ENCODE results near the gene MGAT5B.

Gene MGAT5B

GRCh38 chr17:76852843-76853242 lies 15.4 kb upstream of the MGAT5B start:
- Histone ChIP-seq H2AFZ (ENCODE audit: low read length) (no peak overlapping the region), H3F3A (ENCODE audit: insufficient read depth, low read length) (no peaks in the 10 kb centered on the region), H3K9ac (ENCODE audit: low read length) (no peak overlapping the region), H3K27ac (ENCODE audit: low read length) (no peak overlapping the region), H3K4me2 (ENCODE audit: low read depth, low read length) (no peak overlapping the region), H3K4me3 (ENCODE audit: low read length) (no peak overlapping the region), H3K9me3 (replicated peaks; ENCODE audit: insufficient read depth, low read length) (no peaks in the 10 kb centered on the region), H3K27me3 (replicated peaks; ENCODE audit: insufficient read depth, low read length) (peaks cover 4% of the 10 kb centered on the region; the same call in 1 of the 2 replicates), H3K9me2 (replicated peaks; ENCODE audit: insufficient read depth, low read length) (no peaks in the 10 kb centered on the region), H3K4me1 (ENCODE audit: low read length) (no peaks in the 10 kb centered on the region), H4K20me1 (ENCODE audit: insufficient read depth, low read length) (no peaks in the 10 kb centered on the region), H3K79me2 (ENCODE audit: low read length) (no peaks in the 10 kb centered on the region), H3K36me3 (replicated peaks; ENCODE audit: insufficient read depth, low read length) (no peaks in the 10 kb centered on the region)
- no peak for DNase-seq
- TF ChIP-seq EZH2phosphoT487 (IDR thresholded peaks at IDR 0.05; ENCODE audit: low read length) (no peak), EZH2 (optimal IDR thresholded peaks at IDR 0.05; ENCODE audit: low read depth, low read length) (no peak), CTCF (IDR thresholded peaks at IDR 0.05; ENCODE audit: low read length) (no peak)

DNA sequence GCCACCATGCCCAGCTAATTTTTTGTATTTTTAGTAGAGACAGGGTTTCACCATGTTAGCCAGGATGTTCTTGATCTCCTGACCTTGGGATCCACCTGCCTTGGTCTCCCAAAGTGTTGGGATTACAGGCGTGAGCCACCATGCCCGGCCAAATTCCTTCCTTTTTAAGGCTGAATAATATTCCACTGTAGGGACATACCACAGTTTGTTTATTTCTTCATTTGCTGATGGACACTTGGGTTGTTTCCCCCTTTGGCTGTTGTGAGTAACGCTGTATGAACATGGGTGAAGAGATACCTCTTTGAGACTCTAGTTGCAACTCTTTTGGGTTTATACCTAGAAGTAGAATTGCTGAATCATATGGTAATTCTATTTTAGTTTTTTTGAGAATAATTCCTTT lies 13.1 kb upstream of the MGAT5B start:
- Histone ChIP-seq H3K9me2 (replicated peaks; ENCODE audit: insufficient read depth, low read length) (no peaks in the 10 kb centered on the region), H3F3A (ENCODE audit: insufficient read depth, low read length) (no peaks in the 10 kb centered on the region), H4K20me1 (ENCODE audit: insufficient read depth, low read length) (no peaks in the 10 kb centered on the region), H3K4me3 (ENCODE audit: low read length) (no peak overlapping the region), H3K9ac (ENCODE audit: low read length) (no peak overlapping the region), H3K27me3 (replicated peaks; ENCODE audit: insufficient read depth, low read length) (peaks cover 13% of the 10 kb centered on the region), H3K9me3 (replicated peaks; ENCODE audit: insufficient read depth, low read length) (no peaks in the 10 kb centered on the region), H3K36me3 (replicated peaks; ENCODE audit: insufficient read depth, low read length) (no peaks in the 10 kb centered on the region), H3K4me2 (ENCODE audit: low read depth, low read length) (no peak overlapping the region), H2AFZ (ENCODE audit: low read length) (no peak overlapping the region), H3K4me1 (ENCODE audit: low read length) (no peaks in the 10 kb centered on the region), H3K27ac (ENCODE audit: low read length) (no peak overlapping the region), H3K79me2 (ENCODE audit: low read length) (no peaks in the 10 kb centered on the region)
- TF ChIP-seq EZH2phosphoT487 (IDR thresholded peaks at IDR 0.05; ENCODE audit: low read length): no peak
- TF ChIP-seq EZH2 (optimal IDR thresholded peaks at IDR 0.05; ENCODE audit: low read depth, low read length): no peak
- no peak for TF ChIP-seq CTCF (IDR thresholded peaks at IDR 0.05; ENCODE audit: low read length)
- no peak for DNase-seq

- Histone ChIP-seq H3K4me2 (ENCODE audit: low read depth, low read length) (no peak overlapping the region), H3K27ac (ENCODE audit: low read length) (no peak overlapping the region), H3K9ac (ENCODE audit: low read length) (no peak overlapping the region), H3K4me3 (ENCODE audit: low read length) (no peak overlapping the region), H3K36me3 (replicated peaks; ENCODE audit: insufficient read depth, low read length) (no peaks in the 10 kb centered on the region), H3K9me3 (replicated peaks; ENCODE audit: insufficient read depth, low read length) (no peaks in the 10 kb centered on the region), H3K9me2 (replicated peaks; ENCODE audit: insufficient read depth, low read length) (no peaks in the 10 kb centered on the region), H3K4me1 (ENCODE audit: low read length) (no peaks in the 10 kb centered on the region), H3K79me2 (ENCODE audit: low read length) (no peaks in the 10 kb centered on the region), H4K20me1 (ENCODE audit: insufficient read depth, low read length) (no peaks in the 10 kb centered on the region), H2AFZ (ENCODE audit: low read length) (no peak overlapping the region), H3F3A (ENCODE audit: insufficient read depth, low read length) (no peaks in the 10 kb centered on the region), H3K27me3 (replicated peaks; ENCODE audit: insufficient read depth, low read length) (peaks cover 9% of the 10 kb centered on the region; the same call in 1 of the 2 replicates)
- TF ChIP-seq EZH2phosphoT487 (IDR thresholded peaks at IDR 0.05; ENCODE audit: low read length) (no peak), CTCF (IDR thresholded peaks at IDR 0.05; ENCODE audit: low read length) (no peak), EZH2 (optimal IDR thresholded peaks at IDR 0.05; ENCODE audit: low read depth, low read length) (no peak)
- DNase-seq: no peak
Observed at GRCh38 chr17:76862079-76862478, 6.1 kb upstream of the MGAT5B start.
